Activated CD8-positive, alpha-beta memory T cell treated with anti-CD3 and anti-CD28 coated beads, Interleukin-2, amount 10 ng/mL, durations not matched to agents 7 days and 5 days (primary cell): ENCODE data around the gene SH3RF2. TPM values are rescaled to one million over a fixed set of nuclear protein-coding genes. Genes with fewer than 3 reads are reported as not detected.
"Not testable (repeated sequence)": the region's sequence is repeated elsewhere in the genome, so short reads cannot be mapped to it uniquely, and the experiment has no call there.

Source experiments
- ATAC-seq: fragments of 150-1000 bp; cut with Tn5 transposase; one replicate; pipeline ENCODE4 v1.10.0; 2021; ENCODE audit warnings: moderate library complexity
- CTCF ChIA-PET: fragments of 350-600 bp; sonication (Branson Sonifier 250); formaldehyde crosslinking; loops from one replicate; lab custom pipeline; 2021; ENCODE audit warnings: antibody characterized with exemption; lab: Charles Lee
- DNase-seq: peaks from one replicate; pipeline ENCODE4 v3.0.0-alpha.2; 2020
- H3K27ac Mint-ChIP-seq: one replicate; pipeline ENCODE4 v1.8.0; 2021; ENCODE audit warnings: mild to moderate bottlenecking, mixed read lengths
- H3K27me3 Mint-ChIP-seq: one replicate; pipeline ENCODE4 v1.8.0; 2021; ENCODE audit warnings: mixed read lengths
- H3K36me3 Mint-ChIP-seq: one replicate; pipeline ENCODE4 v1.8.0; 2021; ENCODE audit warnings: mild to moderate bottlenecking, mixed read lengths
- H3K4me1 Mint-ChIP-seq: one replicate; pipeline ENCODE4 v1.8.0; 2021; ENCODE audit warnings: mixed read lengths
- H3K4me3 Mint-ChIP-seq: one replicate; pipeline ENCODE4 v1.8.0; 2021; ENCODE audit warnings: mild to moderate bottlenecking, moderate library complexity, mixed read lengths
- H3K9me3 Mint-ChIP-seq: one replicate; pipeline ENCODE4 v1.8.0; 2022; ENCODE audit warnings: low read depth, mixed read lengths
- total RNA-seq, 2 experiments: library from RNA; stranded (reverse); gene quantifications; one replicate each; pipeline ENCODE4 v1.2.3, GENCODE V29; 2021

The SH3RF2 gene
- total RNA-seq, 2 experiments from 2014 or later = 0.12 TPM; not detected in 1

DNA sequence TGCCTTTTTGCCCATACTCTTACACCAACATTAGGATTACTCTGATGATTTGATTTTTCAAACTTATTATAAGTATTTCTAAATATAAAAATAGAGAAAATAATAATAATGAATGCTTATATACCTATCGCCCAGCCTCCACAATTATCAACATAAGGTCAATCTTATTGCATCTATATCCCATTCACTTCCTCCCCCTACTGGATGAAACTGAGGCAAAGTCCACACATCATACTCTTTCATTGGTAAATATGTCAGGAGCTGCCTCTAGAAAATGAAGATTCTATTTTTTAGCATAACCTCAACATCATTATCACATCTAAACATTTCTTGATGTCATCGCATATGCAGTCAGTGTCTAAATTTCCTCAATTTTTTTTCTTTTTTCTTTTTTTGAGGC is 44.3 kb downstream of the SH3RF2 start:
- ATAC-seq (no peak), DNase-seq (no peak)
- no peak overlapping the region for H3K27ac Mint-ChIP-seq
- H3K36me3 Mint-ChIP-seq = no peaks in the 10 kb centered on the region
- peaks cover 13% of the 10 kb centered on the region for H3K27me3 Mint-ChIP-seq
- H3K4me1 Mint-ChIP-seq = no peaks in the 10 kb centered on the region
- H3K9me3 Mint-ChIP-seq = no peaks in the 10 kb centered on the region
- H3K4me3 Mint-ChIP-seq = no peak overlapping the region
- CTCF ChIA-PET = interaction anchor here (0.8 kb wide), 1 partner anchor 73 kb away, joined by 3 read pairs; no protein-coding TSS in a partner anchor

DNA sequence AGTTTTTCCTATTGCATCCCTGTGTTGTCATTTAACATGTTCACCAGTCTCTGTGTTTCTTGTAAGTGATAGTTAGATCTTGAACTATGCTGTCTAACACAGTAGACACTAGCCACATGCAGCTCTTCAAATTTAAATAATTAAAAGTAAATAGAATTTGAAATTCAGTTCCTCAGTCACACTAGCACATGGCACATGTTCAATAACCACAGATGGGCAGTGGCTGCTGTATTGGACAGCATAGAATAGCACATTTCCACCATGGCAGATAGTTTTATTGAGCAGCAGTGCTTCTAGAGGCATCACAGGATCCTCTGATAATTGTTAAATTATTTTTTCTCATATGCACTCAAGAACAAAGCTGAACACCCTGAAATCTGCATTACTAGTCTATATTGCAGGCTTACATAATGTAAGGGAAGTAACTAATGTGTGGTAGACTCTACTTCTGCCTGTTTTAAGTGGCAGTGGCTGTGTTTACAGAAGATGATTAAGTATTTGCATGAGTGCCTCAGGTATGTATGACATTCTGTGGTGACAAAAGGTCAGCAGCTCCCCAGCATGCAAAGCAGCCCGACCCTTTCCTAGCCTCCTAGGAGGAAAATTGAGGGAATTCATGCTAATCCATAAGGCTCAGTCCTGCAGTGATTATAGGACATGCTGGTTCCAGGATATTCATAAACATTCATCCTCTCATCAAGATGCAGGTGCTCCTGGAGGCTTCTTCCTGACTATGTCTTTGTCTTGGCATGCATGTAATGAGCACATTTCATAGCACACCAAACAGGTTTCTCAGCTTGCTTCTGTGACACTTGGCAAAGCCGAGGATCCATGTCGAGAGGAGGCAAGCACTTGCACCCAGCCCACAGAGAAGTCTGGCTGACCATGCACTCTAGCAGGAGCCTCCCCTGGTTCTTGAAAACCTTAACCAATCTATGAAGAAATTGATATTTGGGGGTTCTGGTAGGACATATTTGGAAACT is 45.5 kb downstream of the SH3RF2 start:
- peaks cover 11% of the 10 kb centered on the region for H3K27me3 Mint-ChIP-seq

DNA sequence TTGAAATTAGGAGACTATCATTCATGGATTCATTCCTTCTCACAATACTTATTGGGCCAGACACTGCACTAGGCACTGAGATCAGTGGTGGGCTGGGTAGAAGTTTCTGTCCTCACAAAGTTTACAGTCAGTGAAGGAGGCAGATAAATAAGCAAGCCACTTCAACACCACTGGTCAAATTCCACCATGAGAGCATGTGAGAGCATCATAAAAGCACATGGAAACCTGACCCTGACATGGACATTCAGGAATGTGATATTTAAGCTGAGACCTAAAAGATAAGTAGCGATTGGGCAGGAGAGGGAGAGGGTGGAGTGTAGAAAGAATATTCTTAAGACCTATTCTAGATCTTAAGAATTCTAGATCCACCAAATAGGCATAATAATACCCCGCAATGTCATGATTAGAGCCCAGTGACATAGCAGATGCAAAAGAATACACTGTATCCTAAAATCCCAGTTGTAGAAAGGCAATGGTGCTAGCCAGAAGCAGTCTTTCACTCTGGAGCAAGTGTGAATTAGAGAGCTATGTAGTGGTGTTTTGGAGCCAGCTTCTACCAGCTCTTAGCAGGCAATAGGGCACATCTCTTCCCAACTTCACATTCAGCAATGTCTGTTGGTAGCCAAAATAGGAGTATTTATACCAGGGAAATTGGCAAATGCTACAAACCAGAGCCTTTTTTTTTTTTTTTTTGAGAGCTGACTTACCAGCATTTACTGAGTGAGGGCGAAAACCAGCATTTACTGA is 46.4 kb downstream of the SH3RF2 start:
- CTCF ChIA-PET = no interaction called here
- no peak for ATAC-seq
- Mint-ChIP-seq H3K9me3 (no peaks in the 10 kb centered on the region), H3K27ac (no peak overlapping the region), H3K27me3 (peaks cover 11% of the 10 kb centered on the region), H3K4me3 (no peak overlapping the region), H3K4me1 (no peaks in the 10 kb centered on the region), H3K36me3 (no peaks in the 10 kb centered on the region)
- DNase-seq = no peak

More for the DNA sequence above, 45.5 kb downstream of the SH3RF2 start:
- Mint-ChIP-seq H3K36me3 (no peaks in the 10 kb centered on the region), H3K27ac (no peak overlapping the region), H3K4me1 (no peaks in the 10 kb centered on the region), H3K9me3 (no peaks in the 10 kb centered on the region), H3K4me3 (no peak overlapping the region)
- CTCF ChIA-PET = no interaction called here
- ATAC-seq (no peak), DNase-seq (no peak)

DNA sequence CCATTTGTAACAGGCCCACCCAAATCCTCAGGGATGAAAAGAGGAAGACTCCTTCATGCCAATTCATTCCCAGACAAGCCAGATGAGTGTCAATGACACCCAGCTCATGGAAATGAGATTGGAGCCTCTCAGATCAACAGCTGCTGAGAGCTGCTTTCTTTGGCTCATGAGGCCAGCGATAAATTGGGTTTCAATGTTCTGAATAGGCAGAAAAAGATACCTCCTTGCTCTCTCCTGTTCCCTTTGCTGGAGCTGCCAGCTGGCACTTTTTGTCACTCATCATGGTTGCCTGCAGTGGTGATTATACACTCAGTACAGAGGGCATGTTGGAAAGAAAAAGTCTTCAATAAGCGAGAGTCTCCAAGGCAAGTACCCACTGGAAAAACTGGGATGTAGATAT is 47.1 kb downstream of the SH3RF2 start:
- H3K27ac Mint-ChIP-seq = no peak overlapping the region
- no peaks in the 10 kb centered on the region for H3K4me1 Mint-ChIP-seq
- peaks cover 9% of the 10 kb centered on the region for H3K27me3 Mint-ChIP-seq
- H3K4me3 Mint-ChIP-seq = no peak overlapping the region
- ATAC-seq = no peak
- no peaks in the 10 kb centered on the region for H3K36me3 Mint-ChIP-seq
- CTCF ChIA-PET = no interaction called here
- H3K9me3 Mint-ChIP-seq = no peaks in the 10 kb centered on the region
- no peak for DNase-seq

DNA sequence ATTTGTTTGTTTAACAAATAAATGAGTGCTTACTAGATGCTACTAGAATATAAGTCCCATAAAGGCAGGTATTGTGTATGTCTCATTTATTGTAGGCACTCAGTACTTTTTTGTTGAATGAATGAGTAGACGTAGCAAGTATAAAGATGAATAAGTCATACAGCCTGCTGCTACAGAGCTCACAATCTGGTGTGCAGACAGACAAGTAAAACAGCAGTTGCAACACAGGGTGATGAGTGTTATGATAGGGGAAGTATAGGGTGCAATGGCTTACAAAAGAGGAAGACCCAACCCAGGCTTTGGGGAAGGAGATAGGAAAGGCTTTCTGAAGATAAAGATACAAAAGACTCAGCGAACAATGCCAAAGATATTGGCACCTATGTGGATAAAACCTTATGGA is 47.7 kb downstream of the SH3RF2 start:
- Mint-ChIP-seq H3K4me3 (no peak overlapping the region), H3K36me3 (no peaks in the 10 kb centered on the region), H3K9me3 (no peaks in the 10 kb centered on the region), H3K27ac (no peak overlapping the region), H3K27me3 (peaks cover 12% of the 10 kb centered on the region), H3K4me1 (no peaks in the 10 kb centered on the region)
- DNase-seq (no peak), ATAC-seq (no peak)
- CTCF ChIA-PET = no interaction called here

DNA sequence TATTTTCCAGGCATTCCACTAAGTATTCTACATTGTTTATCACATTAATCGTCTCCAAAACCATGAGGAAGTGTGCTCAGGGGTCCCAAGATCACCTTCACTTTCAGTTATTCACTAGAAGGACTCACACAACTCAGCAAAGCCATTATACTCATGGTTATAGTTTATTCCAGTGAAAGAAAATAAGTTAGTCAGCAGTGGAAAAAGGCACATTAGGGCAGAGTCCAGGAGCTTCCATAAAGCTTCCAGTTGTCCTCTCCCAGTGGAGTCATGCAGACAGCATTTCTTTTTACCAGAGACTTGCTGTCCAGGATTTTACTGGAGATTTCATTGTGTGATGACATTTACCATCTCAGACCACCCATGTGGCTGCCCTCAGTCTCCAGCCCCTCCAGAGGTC is 51.5 kb downstream of the SH3RF2 start:
- CTCF ChIA-PET = no interaction called here
- ATAC-seq (no peak), DNase-seq (no peak)
- Mint-ChIP-seq H3K27ac (no peak overlapping the region), H3K27me3 (peaks cover 8% of the 10 kb centered on the region), H3K4me3 (no peak overlapping the region), H3K4me1 (no peaks in the 10 kb centered on the region), H3K36me3 (no peaks in the 10 kb centered on the region), H3K9me3 (no peaks in the 10 kb centered on the region)

DNA sequence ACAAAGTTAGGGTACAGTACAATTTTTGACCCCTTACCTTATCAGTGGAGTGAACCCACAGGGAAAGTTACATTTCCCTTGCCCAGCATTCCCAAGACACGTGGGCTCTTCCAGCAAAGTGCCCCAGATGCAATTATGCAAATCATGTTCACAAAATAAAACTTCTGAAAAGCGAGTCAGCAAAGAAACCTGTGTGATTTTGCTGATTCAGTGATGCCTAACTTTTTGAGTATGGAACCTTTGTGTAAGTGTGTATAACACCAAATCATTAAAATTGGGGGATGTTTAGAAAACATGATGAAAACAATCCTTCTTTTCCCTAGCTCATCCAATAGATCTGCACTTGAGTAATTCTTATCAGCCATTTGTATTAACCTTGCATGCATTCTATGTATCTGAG is 52.6 kb downstream of the SH3RF2 start:
- H3K27me3 Mint-ChIP-seq = peaks cover 6% of the 10 kb centered on the region
- no peak for DNase-seq
- H3K27ac Mint-ChIP-seq = no peak overlapping the region
- no peak for ATAC-seq
- CTCF ChIA-PET = no interaction called here
- no peak overlapping the region for H3K4me3 Mint-ChIP-seq
- H3K9me3 Mint-ChIP-seq = peaks cover 3% of the 10 kb centered on the region
- no peaks in the 10 kb centered on the region for H3K4me1 Mint-ChIP-seq
- H3K36me3 Mint-ChIP-seq = no peaks in the 10 kb centered on the region

DNA sequence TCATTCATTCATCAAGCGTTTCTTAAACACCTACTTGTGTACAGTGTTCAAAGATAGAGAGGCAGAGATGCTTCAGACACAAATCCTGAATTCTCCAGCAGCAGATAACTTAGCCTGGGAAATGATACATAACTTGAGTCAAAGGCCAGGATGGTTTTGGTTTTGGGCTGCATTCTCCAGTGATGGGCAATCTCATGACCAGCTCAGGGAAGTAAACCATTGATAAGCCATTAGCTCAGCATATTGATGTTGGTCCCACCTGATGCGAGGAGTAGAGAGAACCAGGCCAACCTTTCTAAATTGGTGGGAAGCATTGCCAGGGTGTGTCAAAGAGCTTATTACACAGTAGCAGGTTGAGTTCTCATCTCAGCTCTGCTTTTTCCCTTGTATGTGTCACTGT is 53.0 kb downstream of the SH3RF2 start:
- peaks cover 4% of the 10 kb centered on the region for H3K27me3 Mint-ChIP-seq
- CTCF ChIA-PET = no interaction called here

DNA sequence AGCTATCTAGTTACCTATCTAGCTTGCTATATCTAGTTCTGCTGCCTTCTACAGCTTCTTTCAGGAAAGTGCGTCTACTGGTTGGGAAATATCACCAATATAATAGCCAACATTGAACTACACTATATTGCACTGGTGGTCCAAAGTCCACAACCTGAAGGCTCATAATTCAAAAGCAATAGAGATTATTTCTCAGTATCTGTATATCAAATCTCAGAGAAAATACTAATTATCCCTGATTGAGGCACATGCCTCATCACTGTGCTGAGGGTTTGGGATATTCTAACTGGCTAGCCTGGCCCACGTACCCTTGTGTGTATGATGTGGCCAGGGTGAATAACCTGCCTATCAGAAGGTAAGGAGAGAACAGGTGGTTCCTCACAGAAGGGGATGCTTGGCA is 53.8 kb downstream of the SH3RF2 start:
- Mint-ChIP-seq H3K36me3 (no peaks in the 10 kb centered on the region), H3K9me3 (peaks cover 6% of the 10 kb centered on the region), H3K27ac (no peak overlapping the region), H3K4me1 (no peaks in the 10 kb centered on the region), H3K27me3 (peaks cover 4% of the 10 kb centered on the region), H3K4me3 (no peak overlapping the region)
- ATAC-seq (no peak), DNase-seq (no peak)
- CTCF ChIA-PET = no interaction called here

More for the DNA sequence above, 53.0 kb downstream of the SH3RF2 start:
- Mint-ChIP-seq H3K36me3 (no peaks in the 10 kb centered on the region), H3K9me3 (peaks cover 6% of the 10 kb centered on the region), H3K4me3 (no peak overlapping the region), H3K27ac (no peak overlapping the region), H3K4me1 (no peaks in the 10 kb centered on the region)
- DNase-seq (no peak), ATAC-seq (no peak)

DNA sequence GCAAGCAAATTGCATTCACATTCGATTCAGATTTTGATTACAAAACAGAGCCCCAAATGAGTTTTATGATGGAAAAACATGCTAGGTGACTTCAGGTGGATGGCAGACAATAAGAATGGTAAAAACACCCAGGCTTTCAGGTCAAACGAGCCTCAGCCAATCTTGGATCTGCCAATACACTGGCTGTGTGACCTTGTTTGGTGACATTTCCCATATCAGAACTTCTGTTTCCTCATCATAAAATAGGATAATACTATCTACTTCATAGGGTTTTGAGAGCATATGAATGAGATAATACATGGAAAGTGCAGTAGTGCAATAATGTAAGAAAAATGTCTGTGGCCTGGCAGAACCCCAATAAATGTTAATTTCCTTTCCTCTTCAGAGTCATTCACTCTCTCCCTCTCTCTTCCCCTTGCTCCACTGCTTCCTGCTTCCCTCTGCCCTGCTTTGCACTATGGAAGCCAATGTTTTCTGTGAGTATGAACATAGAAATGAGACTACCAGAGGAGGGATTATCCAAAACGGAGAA is 54.7 kb downstream of the SH3RF2 start:
- Mint-ChIP-seq H3K4me3 (no peak overlapping the region), H3K27me3 (peaks cover 7% of the 10 kb centered on the region), H3K27ac (no peak overlapping the region), H3K9me3 (peaks cover 6% of the 10 kb centered on the region), H3K36me3 (no peaks in the 10 kb centered on the region), H3K4me1 (no peaks in the 10 kb centered on the region)
- no peak for ATAC-seq
- DNase-seq = no peak
- CTCF ChIA-PET = no interaction called here

DNA sequence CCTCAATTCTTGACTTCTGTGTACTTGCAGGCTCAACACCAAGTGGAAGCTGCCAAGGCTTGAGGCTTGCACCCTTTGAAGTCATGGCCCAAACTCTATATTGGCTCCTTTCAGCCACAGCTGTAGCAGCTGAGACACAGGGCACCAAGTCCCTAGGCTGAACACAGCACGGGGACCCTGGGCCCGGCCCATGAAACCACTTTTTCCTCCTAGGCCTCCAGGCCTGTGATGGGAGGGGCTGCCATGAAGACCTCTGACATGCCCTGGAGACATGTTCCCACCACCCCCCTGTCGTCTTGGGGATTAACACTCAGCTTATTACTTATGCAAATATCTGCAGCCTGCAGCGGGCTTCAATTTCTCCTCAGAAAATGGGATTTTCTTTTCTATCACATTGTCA is 57.2 kb downstream of the SH3RF2 start:
- CTCF ChIA-PET, H3K4me1 Mint-ChIP-seq, H3K9me3 Mint-ChIP-seq, DNase-seq, H3K27ac Mint-ChIP-seq, H3K4me3 Mint-ChIP-seq, H3K27me3 Mint-ChIP-seq, H3K36me3 Mint-ChIP-seq, ATAC-seq: not testable (repeated sequence)

DNA sequence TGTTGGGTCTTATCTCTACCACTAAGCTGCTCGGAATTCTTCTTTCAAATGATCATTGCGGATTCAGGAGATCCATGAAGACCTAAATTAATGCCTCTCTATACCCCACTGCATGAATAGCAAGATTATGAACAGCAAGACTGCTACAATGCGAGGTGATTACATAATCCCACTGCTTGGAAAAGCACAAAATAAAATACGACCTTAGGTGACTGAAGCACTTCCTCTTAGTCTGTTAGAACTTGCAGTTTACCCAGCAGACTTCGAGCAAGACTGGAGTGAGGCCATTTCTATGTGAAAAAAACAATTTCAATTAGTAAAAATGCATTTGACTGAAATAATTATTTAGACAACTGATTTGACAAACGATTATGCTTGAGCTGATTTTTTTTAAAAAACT is 59.8 kb downstream of the SH3RF2 start:
- CTCF ChIA-PET = no interaction called here
- H3K27me3 Mint-ChIP-seq = peaks cover 4% of the 10 kb centered on the region
- no peaks in the 10 kb centered on the region for H3K4me1 Mint-ChIP-seq
- H3K27ac Mint-ChIP-seq = no peak overlapping the region
- no peak overlapping the region for H3K4me3 Mint-ChIP-seq
- H3K36me3 Mint-ChIP-seq = no peaks in the 10 kb centered on the region
- no peak for DNase-seq
- ATAC-seq = no peak
- H3K9me3 Mint-ChIP-seq = peaks cover 6% of the 10 kb centered on the region

DNA sequence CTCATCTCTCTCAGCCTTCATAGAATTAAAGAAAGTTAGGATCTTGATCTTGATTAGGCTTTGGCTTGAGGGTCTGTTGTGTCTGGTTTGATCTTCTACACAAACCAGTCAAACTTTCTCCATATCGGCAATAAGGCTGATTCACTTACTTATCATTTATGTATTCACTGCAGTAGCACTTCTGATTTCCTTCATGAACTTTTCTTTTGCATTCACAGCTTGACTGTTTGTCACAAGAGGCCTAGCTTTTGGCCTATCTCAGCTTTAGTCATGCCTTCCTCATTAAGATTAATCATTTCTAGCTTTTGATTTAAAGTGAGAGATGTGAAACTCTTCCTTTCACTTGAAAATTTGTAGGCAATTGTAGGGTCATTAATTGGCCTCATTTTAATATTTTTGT is 62.8 kb downstream of the SH3RF2 start:
- CTCF ChIA-PET = no interaction called here
- ATAC-seq = no peak
- no peaks in the 10 kb centered on the region for H3K4me1 Mint-ChIP-seq

More for the DNA sequence above, 62.8 kb downstream of the SH3RF2 start:
- Mint-ChIP-seq H3K36me3 (no peaks in the 10 kb centered on the region), H3K27ac (no peak overlapping the region), H3K9me3 (peaks cover 2% of the 10 kb centered on the region), H3K27me3 (peaks cover 12% of the 10 kb centered on the region), H3K4me3 (no peak overlapping the region)
- DNase-seq = no peak
